Neuronal stem cell (in vitro differentiated cells): ENCODE measurements around the gene HAT1.

ENCODE experiments used
- DNase-seq: peaks from one replicate; pipeline ENCODE4 v3.0.0-alpha.2; 2013; ENCODE audit warnings: low spot score
- H2AFZ ChIP-seq: one replicate; pipeline ENCODE4 v1.6.1; 2013; ENCODE audit warnings: mild to moderate bottlenecking, low read length, inconsistent platforms
- H2AK5ac ChIP-seq: 2 replicates; pipeline ENCODE4 v1.6.1; 2013; ENCODE audit warnings: low read depth, mild to moderate bottlenecking, inconsistent platforms, low read length, moderate library complexity, mixed read lengths
- H2BK120ac ChIP-seq: 2 replicates; pipeline ENCODE4 v1.6.1; 2013; ENCODE audit warnings: low read depth, mild to moderate bottlenecking, inconsistent platforms, low read length, moderate library complexity, mixed read lengths
- H2BK12ac ChIP-seq: one replicate; pipeline ENCODE4 v1.6.1; 2013; ENCODE audit warnings: low read length, inconsistent platforms
- H2BK15ac ChIP-seq: 2 replicates; pipeline ENCODE4 v1.6.1; 2013; ENCODE audit warnings: mild to moderate bottlenecking, low read length, inconsistent platforms, mixed read lengths
- H2BK5ac ChIP-seq: one replicate; pipeline ENCODE4 v1.6.1; 2013; ENCODE audit warnings: inconsistent platforms, mild to moderate bottlenecking, low read length, moderate library complexity
- H3K14ac ChIP-seq: one replicate; pipeline ENCODE4 v1.6.1; 2013; ENCODE audit warnings: low read length, inconsistent platforms
- H3K18ac ChIP-seq: 2 replicates; pipeline ENCODE4 v1.6.1; 2013; ENCODE audit warnings: low read length, inconsistent platforms
- H3K23ac ChIP-seq: 2 replicates; pipeline ENCODE4 v1.6.1; 2013; ENCODE audit warnings: low read depth, mild to moderate bottlenecking, mixed read lengths, low read length, inconsistent platforms; ENCODE audit not compliant: poor library complexity
- H3K27ac ChIP-seq: replicated peaks from 3 replicates; pipeline ENCODE4 v1.5.1; 2013; ENCODE audit warnings: low read length, inconsistent platforms
- H3K27me3 ChIP-seq, 3 experiments: 2 replicates each; pipeline ENCODE4 v1.6.1; 2013; ENCODE audit warnings: low read length in 3 of 3, mild to moderate bottlenecking in 2 of 3, inconsistent platforms in 1 of 3, low read depth in 1 of 3, mixed read lengths in 1 of 3, moderate library complexity in 1 of 3; ENCODE audit not compliant: control insufficient read depth in 3 of 3, insufficient read depth in 3 of 3
- H3K36me3 ChIP-seq, 2 donors: replicated peaks in 1 of 2; 2 replicates each; pipeline ENCODE4 v1.6.1; 2013; ENCODE audit warnings: low read length in 2 of 2; ENCODE audit not compliant: control insufficient read depth in 2 of 2, insufficient read depth in 2 of 2
- H3K4ac ChIP-seq: 2 replicates; pipeline ENCODE4 v1.6.1; 2013; ENCODE audit warnings: inconsistent platforms, mild to moderate bottlenecking, low read length, moderate library complexity
- H3K4me1 ChIP-seq, 2 donors: 1 replicate in 1 of 2; 2 replicates in 1 of 2; pipeline ENCODE4 v1.6.1; 2013; ENCODE audit warnings: low read length in 2 of 2, low read depth in 1 of 2; ENCODE audit not compliant: control insufficient read depth in 2 of 2, insufficient read depth in 1 of 2
- H3K4me2 ChIP-seq: one replicate; pipeline ENCODE4 v1.6.1; 2013; ENCODE audit warnings: mild to moderate bottlenecking, low read length, inconsistent platforms; ENCODE audit not compliant: insufficient read depth, poor library complexity, severe bottlenecking
- H3K4me3 ChIP-seq, 2 donors: 2 replicates each; pipeline ENCODE4 v1.5.1; 2013; ENCODE audit warnings: low read length in 2 of 2, mild to moderate bottlenecking in 2 of 2, inconsistent platforms in 1 of 2, moderate library complexity in 1 of 2
- H3K79me1 ChIP-seq: one replicate; pipeline ENCODE4 v1.6.1; 2013; ENCODE audit warnings: low read depth, mild to moderate bottlenecking, inconsistent platforms, low read length, moderate library complexity
- H3K9ac ChIP-seq: one replicate; pipeline ENCODE4 v1.6.1; 2013; ENCODE audit warnings: mild to moderate bottlenecking, low read depth, low read length, inconsistent platforms; ENCODE audit not compliant: poor library complexity
- H3K9me3 ChIP-seq, 2 donors: replicated peaks in 1 of 2; 2 replicates each; pipeline versions ENCODE3 to v1.6.1; 2013; ENCODE audit warnings: low read length in 2 of 2, mild to moderate bottlenecking in 2 of 2, inconsistent platforms in 1 of 2, low read depth in 1 of 2, mixed read lengths in 1 of 2, moderate library complexity in 1 of 2; ENCODE audit not compliant: control insufficient read depth in 2 of 2, insufficient read depth in 1 of 2
- H4K8ac ChIP-seq: one replicate; pipeline ENCODE4 v1.6.1; 2013; ENCODE audit warnings: low read depth, mild to moderate bottlenecking, inconsistent platforms, low read length, moderate library complexity
- H4K91ac ChIP-seq: one replicate; pipeline ENCODE4 v1.6.1; 2013; ENCODE audit warnings: low read length, low read depth, mild to moderate bottlenecking, inconsistent platforms; ENCODE audit not compliant: poor library complexity
- WGBS, 2 donors: extraction: QIAGEN DNeasy Blood & Tissue Kit; methylation state at CpG; one replicate each; pipeline ENCODE4 v1.1.7; 2013; ENCODE audit warnings: missing lambda C conversion rate in 2 of 2, mixed read lengths in 1 of 2; ENCODE audit not compliant: insufficient read length in 2 of 2, insufficient replicate concordance in 1 of 2; ENCODE audit errors: extremely low coverage in 2 of 2; 5-methylcytosine and 5-hydroxymethylcytosine counted together

HAT1 gene

DNA sequence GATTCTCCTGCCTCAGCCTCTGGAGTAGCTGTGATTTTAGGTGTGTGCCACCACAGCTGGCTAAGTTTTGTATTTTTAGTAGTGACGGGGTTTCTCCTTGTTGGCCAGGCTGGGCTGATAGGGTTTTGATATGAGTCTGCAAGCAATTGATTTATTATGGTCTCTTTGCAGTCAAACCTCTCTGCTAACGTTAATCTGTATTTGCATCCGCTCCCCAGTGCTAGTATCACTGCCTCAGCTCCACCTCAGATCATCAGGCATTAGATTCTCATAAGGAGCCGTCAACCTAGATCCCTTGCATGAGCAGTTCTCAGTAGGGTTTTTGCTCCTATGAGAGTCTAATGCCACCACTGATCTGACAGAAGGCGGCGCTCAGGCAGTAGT, 19.0 kb downstream of the HAT1 start:
- Histone ChIP-seq H3K4me3 (no peak overlapping the region), H3K4ac (no peak overlapping the region), H3K27ac (no peak overlapping the region), H3K4me2 (no peak overlapping the region), H2BK120ac (no peak overlapping the region), H3K14ac (no peak overlapping the region), H3K79me1 (peaks cover 3% of the 10 kb centered on the region), H4K91ac (no peak overlapping the region), H3K27me3 (no peaks in the 10 kb centered on the region), H2AFZ (no peak overlapping the region), H4K8ac (no peak overlapping the region), H3K36me3 (peaks cover 4 to 55% of the 10 kb centered on the region in 2 donors), H3K4me1 (no peaks in the 10 kb centered on the region), H2BK5ac (no peak overlapping the region), H2BK12ac (no peak overlapping the region), H3K9ac (no peak overlapping the region), H2AK5ac (no peak overlapping the region), H3K18ac (no peak overlapping the region), H3K9me3 (peaks cover 0 to 18% of the 10 kb centered on the region in 2 donors), H2BK15ac (no peak overlapping the region), H3K23ac (no peak overlapping the region)
- DNase-seq, result no peak
- no CpG with 5 or more reads among the region's 6 CpGs for WGBS, 2 donors

DNA sequence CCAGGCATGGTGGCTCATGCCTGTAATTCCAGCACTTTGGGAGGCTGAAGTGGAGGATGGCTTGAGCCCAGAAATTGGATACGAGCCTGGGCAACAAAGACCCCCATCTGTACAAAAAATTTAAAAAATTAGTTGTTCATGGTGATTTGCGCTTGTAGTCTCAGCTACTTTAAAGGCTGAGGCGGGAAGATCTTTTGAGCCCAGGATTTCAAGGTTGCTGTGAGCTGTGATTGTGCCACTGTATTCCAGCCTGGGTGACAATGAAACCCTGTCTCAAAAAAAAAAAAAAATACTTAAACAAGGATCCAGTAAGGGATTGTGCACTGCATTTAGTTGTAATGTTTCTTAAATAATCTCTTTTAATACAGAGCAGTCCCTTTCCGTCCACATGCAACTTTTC, 21.6 kb downstream of the HAT1 start:
- Histone ChIP-seq H4K91ac (no peak overlapping the region), H2AK5ac (no peak overlapping the region), H2BK5ac (no peak overlapping the region), H3K4me3 (no peak overlapping the region), H3K27ac (no peak overlapping the region), H2BK120ac (no peak overlapping the region), H3K14ac (no peak overlapping the region), H4K8ac (no peak overlapping the region), H2AFZ (no peak overlapping the region), H3K9ac (no peak overlapping the region), H3K18ac (no peak overlapping the region), H3K36me3 (peaks cover 4 to 57% of the 10 kb centered on the region in 2 donors), H3K4ac (no peak overlapping the region), H3K27me3 (no peaks in the 10 kb centered on the region), H3K79me1 (peaks cover 3% of the 10 kb centered on the region), H3K4me1 (no peaks in the 10 kb centered on the region), H3K9me3 (peaks cover 0 to 18% of the 10 kb centered on the region in 2 donors), H3K23ac (no peak overlapping the region), H2BK12ac (no peak overlapping the region), H3K4me2 (no peak overlapping the region), H2BK15ac (no peak overlapping the region)
- WGBS, 2 donors, result no CpG with 5 or more reads among the region's 4 CpGs
- DNase-seq, result no peak

DNA sequence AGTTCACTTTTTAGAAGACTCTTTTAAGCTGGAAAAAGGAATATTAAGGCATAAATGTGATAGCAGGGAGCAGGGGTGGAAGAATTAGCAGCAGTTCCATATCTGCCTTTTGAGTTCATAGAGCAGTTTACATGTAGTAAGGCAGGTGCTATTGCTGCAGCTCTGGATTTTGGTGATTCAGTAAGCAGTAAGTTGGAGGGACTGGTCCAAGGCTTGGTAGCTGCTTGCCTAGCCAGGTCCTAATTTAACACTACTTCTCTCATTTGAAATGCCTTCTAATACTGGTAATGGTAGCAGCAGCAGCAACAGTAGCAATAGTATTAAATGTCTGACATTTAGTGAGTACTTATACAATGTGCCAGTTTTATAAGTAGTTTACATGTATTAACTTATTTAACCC, 30.0 kb downstream of the HAT1 start:
- Histone ChIP-seq H2AFZ (no peak overlapping the region), H3K9me3 (no peaks in the 10 kb centered on the region), H3K27ac (no peak overlapping the region), H3K4ac (no peak overlapping the region), H4K8ac (no peak overlapping the region), H3K9ac (no peak overlapping the region), H3K4me1 (no peaks in the 10 kb centered on the region), H3K27me3 (no peaks in the 10 kb centered on the region), H2AK5ac (no peak overlapping the region), H3K79me1 (peaks cover 1% of the 10 kb centered on the region), H3K23ac (no peak overlapping the region), H2BK15ac (no peak overlapping the region), H2BK5ac (no peak overlapping the region), H2BK120ac (no peak overlapping the region), H3K14ac (no peak overlapping the region), H4K91ac (no peak overlapping the region), H3K4me2 (no peak overlapping the region), H3K4me3 (no peak overlapping the region), H3K18ac (no peak overlapping the region), H3K36me3 (peaks cover 3 to 61% of the 10 kb centered on the region in 2 donors), H2BK12ac (no peak overlapping the region)
- no peak for DNase-seq

DNA sequence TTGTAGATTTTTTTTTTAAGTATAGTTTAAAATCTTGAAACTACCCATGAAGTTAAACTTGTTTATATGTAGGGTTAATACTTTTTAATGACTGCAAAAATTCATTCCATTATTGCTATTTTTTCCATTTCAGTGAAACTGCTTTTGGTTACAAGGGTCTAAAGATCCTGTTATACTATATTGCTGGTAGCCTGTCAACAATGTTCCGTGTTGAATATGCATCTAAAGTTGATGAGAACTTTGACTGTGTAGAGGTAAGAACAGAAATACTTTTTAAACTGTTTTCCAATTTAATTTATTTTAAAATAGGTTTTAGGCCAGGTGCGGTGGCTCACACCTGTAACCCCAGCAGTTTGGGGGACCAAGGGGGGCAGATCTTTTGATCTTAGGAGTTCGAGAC, 30.5 kb downstream of the HAT1 start:
- no peak overlapping the region for H2BK12ac ChIP-seq
- no peak overlapping the region for H3K14ac ChIP-seq
- H4K91ac ChIP-seq, result no peak overlapping the region
- no peak overlapping the region for H2BK120ac ChIP-seq
- H3K9ac ChIP-seq, result no peak overlapping the region
- H2BK5ac ChIP-seq, result no peak overlapping the region
- WGBS, 2 donors, result no CpG with 5 or more reads among the region's 3 CpGs
- no peaks in the 10 kb centered on the region for H3K27me3 ChIP-seq
- H3K18ac ChIP-seq, result no peak overlapping the region
- no peak overlapping the region for H2AK5ac ChIP-seq
- no peak overlapping the region for H3K4me3 ChIP-seq
- no peaks in the 10 kb centered on the region for H3K9me3 ChIP-seq
- H4K8ac ChIP-seq, result no peak overlapping the region
- DNase-seq, result no peak
- peaks cover 1% of the 10 kb centered on the region for H3K79me1 ChIP-seq
- H3K23ac ChIP-seq, result no peak overlapping the region
- H2BK15ac ChIP-seq, result no peak overlapping the region
- no peak overlapping the region for H3K4ac ChIP-seq
- peaks cover 3 to 61% of the 10 kb centered on the region in 2 donors for H3K36me3 ChIP-seq
- H3K4me1 ChIP-seq, result no peaks in the 10 kb centered on the region
- H3K27ac ChIP-seq, result no peak overlapping the region
- H2AFZ ChIP-seq, result no peak overlapping the region
- H3K4me2 ChIP-seq, result no peak overlapping the region
